WTC11 (cell line): ENCODE results near the gene CAV2. TPM values are rescaled to one million over a fixed set of nuclear protein-coding genes. Genes with fewer than 3 reads are reported as not detected.
A peak's percentile ranks its signal among the peaks of the same experiment; 100 is the strongest.

ENCODE experiments used
- ATAC-seq: fragments of 200-7000 bp; cut with Tn5 transposase; 2 replicates; pipeline ENCODE4 v1.10.0; 2021; ENCODE audit warnings: mild to moderate bottlenecking, moderate library complexity
- CTCF ChIA-PET: fragments of 300-600 bp; sonication (Branson Sonifier 250); formaldehyde crosslinking; loops from one replicate; lab custom pipeline; 2021; ENCODE audit warnings: antibody characterized with exemption; lab: Charles Lee
- POLR2A ChIA-PET: fragments of 350-600 bp; sonication (Branson Sonifier 250); formaldehyde crosslinking; loops from one replicate; lab custom pipeline; 2021; ENCODE audit warnings: antibody characterized with exemption; lab: Charles Lee
- DNase-seq: peaks from one replicate; pipeline ENCODE4 v3.0.0; 2021; ENCODE audit warnings: low spot score
- H3K27ac Mint-ChIP-seq: 2 replicates; pipeline ENCODE4 v1.8.0; 2021; ENCODE audit warnings: mixed read lengths
- H3K27me3 Mint-ChIP-seq: 2 replicates; pipeline ENCODE4 v1.8.0; 2021; ENCODE audit warnings: low read depth, mild to moderate bottlenecking, moderate library complexity, mixed read lengths
- H3K36me3 Mint-ChIP-seq: 2 replicates; pipeline ENCODE4 v1.8.0; 2021; ENCODE audit warnings: mixed read lengths
- H3K4me1 Mint-ChIP-seq: 2 replicates; pipeline ENCODE4 v1.8.0; 2022; ENCODE audit warnings: mixed read lengths
- H3K4me3 Mint-ChIP-seq: 2 replicates; pipeline ENCODE4 v1.8.0; 2021; ENCODE audit warnings: mild to moderate bottlenecking, moderate library complexity, mixed read lengths
- H3K9me3 Mint-ChIP-seq: 2 replicates; pipeline ENCODE4 v1.8.0; 2021; ENCODE audit warnings: mixed read lengths
- AR ChIP-seq: fragments of 250-450 bp; sonication (Bioruptor Pico); IDR thresholded peaks from 2 replicates; pipeline ENCODE4 v1.9.0; 2021; ENCODE audit warnings: mild to moderate bottlenecking
- ATF3 ChIP-seq: sonication (generic); formaldehyde crosslinking; conservative IDR thresholded peaks from 2 replicates; pipeline ENCODE4 v1.8.1; 2022; ENCODE audit warnings: mild to moderate bottlenecking, missing genetic modification reagents
- CBFB ChIP-seq: sonication (generic); formaldehyde crosslinking; IDR thresholded peaks from 2 replicates; pipeline ENCODE4 v1.8.1; 2022; ENCODE audit warnings: mild to moderate bottlenecking, low read depth, missing genetic modification reagents
- CREM ChIP-seq: sonication (generic); formaldehyde crosslinking; IDR thresholded peaks from 2 replicates; pipeline ENCODE4 v1.8.1; 2022; ENCODE audit warnings: mild to moderate bottlenecking, missing genetic modification reagents, moderate library complexity
- FOXK1 ChIP-seq: sonication (generic); formaldehyde crosslinking; IDR thresholded peaks from 2 replicates; pipeline ENCODE4 v1.8.0; 2022; ENCODE audit warnings: mild to moderate bottlenecking, moderate library complexity, missing genetic modification reagents
- GTF2I ChIP-seq: fragments of 250-450 bp; sonication (Bioruptor Pico); conservative IDR thresholded peaks from 2 replicates; pipeline ENCODE4 v1.4.0; 2021; ENCODE audit warnings: mild to moderate bottlenecking
- IRF1 ChIP-seq: sonication (generic); formaldehyde crosslinking; IDR thresholded peaks from 2 replicates; pipeline ENCODE4 v1.8.0; 2023; ENCODE audit warnings: missing genetic modification reagents
- IRF2 ChIP-seq: sonication (generic); formaldehyde crosslinking; IDR thresholded peaks from 2 replicates; pipeline ENCODE4 v1.8.0; 2022; ENCODE audit warnings: low read depth, missing genetic modification reagents, borderline replicate concordance
- NR1H2 ChIP-seq: sonication (generic); formaldehyde crosslinking; IDR thresholded peaks from 2 replicates; pipeline ENCODE4 v1.9.0; 2021; ENCODE audit warnings: mild to moderate bottlenecking, moderate library complexity, missing genetic modification reagents
- ZNF232 ChIP-seq: sonication (generic); formaldehyde crosslinking; IDR thresholded peaks from 2 replicates; pipeline ENCODE4 v1.8.0; 2022; ENCODE audit warnings: mild to moderate bottlenecking, missing genetic modification reagents
- ZNF423 ChIP-seq: fragments of 250-450 bp; sonication (Bioruptor Pico); IDR thresholded peaks from 2 replicates; pipeline ENCODE4 v2.1.2; 2022; ENCODE audit warnings: mild to moderate bottlenecking, moderate library complexity
- ZNF512 ChIP-seq: sonication (generic); formaldehyde crosslinking; IDR thresholded peaks from 2 replicates; pipeline ENCODE4 v1.8.1; 2022; ENCODE audit warnings: missing genetic modification reagents, borderline replicate concordance
- total RNA-seq: library from RNA; stranded (reverse); gene quantifications from 3 replicates; pipeline ENCODE4 v1.2.3, GENCODE V29; 2021

Gene CAV2
- total RNA-seq, 1 experiment from 2014 or later, result 4.3 TPM

GRCh38 chr7:116525913-116526861 is 26.6 kb downstream of the CAV2 start (continued):
- TF ChIP-seq IRF1 (CRISPR knock-in tag), result no peak
- TF ChIP-seq AR (CRISPR knock-in tag), result no peak
- no peak for TF ChIP-seq IRF2 (CRISPR knock-in tag)
- no peak for TF ChIP-seq FOXK1
- TF ChIP-seq ZNF512 (CRISPR knock-in tag), result no peak
- TF ChIP-seq CREM (CRISPR knock-in tag), result no peak
- TF ChIP-seq ZNF423 (CRISPR knock-in tag), result 0 out of 2 replicates have a peak, but pooled peaks have one; percentile 22
- TF ChIP-seq GTF2I (CRISPR knock-in tag), result no peak
- TF ChIP-seq CBFB (CRISPR knock-in tag), result no peak

- POLR2A ChIA-PET, result interaction anchor here (0.8 to 1.6 kb wide), 2 partner anchors 28 to 317 kb away, joined by 3 to 4 read pairs; partner anchors contain the start of genes CAV2 and TES
- H3K9me3 Mint-ChIP-seq, result no peaks in the 10 kb centered on the region
Observed at GRCh38 chr7:116526897-116527296, 27.4 kb downstream of the CAV2 start.

GRCh38 chr7:116527521-116527920 is 28.0 kb downstream of the CAV2 start:
- POLR2A ChIA-PET, result no interaction called here
- H3K36me3 Mint-ChIP-seq, result no peaks in the 10 kb centered on the region
- no peak overlapping the region for H3K27ac Mint-ChIP-seq
- peak overlapping the region; percentile 95 for H3K4me3 Mint-ChIP-seq
- CTCF ChIA-PET, result interaction anchor here (2.1 to 3.1 kb wide), 4 partner anchors 32 to 317 kb away, joined by 9 to 27 read pairs (median 14); partner anchors contain the start of gene TES
- ATAC-seq, result no peak
- TF ChIP-seq ATF3, result no peak
- TF ChIP-seq, all 79 proteins: peak for 0
- Mint-ChIP-seq H3K9me3 (no peaks in the 10 kb centered on the region), H3K4me1 (peaks cover 45% of the 10 kb centered on the region), H3K27me3 (peaks cover 24% of the 10 kb centered on the region)
- no peak for DNase-seq

More at GRCh38 chr7:116526897-116527296, 27.4 kb downstream of the CAV2 start:
- Mint-ChIP-seq H3K27me3 (peaks cover 24% of the 10 kb centered on the region), H3K36me3 (no peaks in the 10 kb centered on the region), H3K4me1 (peaks cover 51% of the 10 kb centered on the region), H3K27ac (no peak overlapping the region), H3K4me3 (peak overlapping the region; percentile 95)
- CTCF ChIA-PET, result interaction anchor here (0.7 to 3.1 kb wide), 24 partner anchors 11 to 570 kb away, joined by 3 to 27 read pairs (median 7); partner anchors contain the start of genes CAV2 and TES
- no peak for ATAC-seq
- no peak for DNase-seq
- TF ChIP-seq ZNF232 (CRISPR knock-in tag), result 0 out of 2 replicates have a peak, but pooled peaks have one; percentile 3
- no peak for TF ChIP-seq NR1H2 (CRISPR knock-in tag)
